GM19468 (cell line): ENCODE results near the gene KATNIP.
"Not testable (repeated sequence)": the region's sequence is repeated elsewhere in the genome, so short reads cannot be mapped to it uniquely, and the experiment has no call there.

Experiments used
- ATAC-seq: cut with Tn5 transposase; IDR thresholded peaks from one replicate; pipeline ENCODE4 v1.9.1; 2021; ENCODE audit warnings: mild to moderate bottlenecking, moderate library complexity, moderate number of reproducible peaks; ENCODE audit not compliant: unreplicated experiment; ENCODE audit errors: extremely low read depth

The KATNIP gene

DNA sequence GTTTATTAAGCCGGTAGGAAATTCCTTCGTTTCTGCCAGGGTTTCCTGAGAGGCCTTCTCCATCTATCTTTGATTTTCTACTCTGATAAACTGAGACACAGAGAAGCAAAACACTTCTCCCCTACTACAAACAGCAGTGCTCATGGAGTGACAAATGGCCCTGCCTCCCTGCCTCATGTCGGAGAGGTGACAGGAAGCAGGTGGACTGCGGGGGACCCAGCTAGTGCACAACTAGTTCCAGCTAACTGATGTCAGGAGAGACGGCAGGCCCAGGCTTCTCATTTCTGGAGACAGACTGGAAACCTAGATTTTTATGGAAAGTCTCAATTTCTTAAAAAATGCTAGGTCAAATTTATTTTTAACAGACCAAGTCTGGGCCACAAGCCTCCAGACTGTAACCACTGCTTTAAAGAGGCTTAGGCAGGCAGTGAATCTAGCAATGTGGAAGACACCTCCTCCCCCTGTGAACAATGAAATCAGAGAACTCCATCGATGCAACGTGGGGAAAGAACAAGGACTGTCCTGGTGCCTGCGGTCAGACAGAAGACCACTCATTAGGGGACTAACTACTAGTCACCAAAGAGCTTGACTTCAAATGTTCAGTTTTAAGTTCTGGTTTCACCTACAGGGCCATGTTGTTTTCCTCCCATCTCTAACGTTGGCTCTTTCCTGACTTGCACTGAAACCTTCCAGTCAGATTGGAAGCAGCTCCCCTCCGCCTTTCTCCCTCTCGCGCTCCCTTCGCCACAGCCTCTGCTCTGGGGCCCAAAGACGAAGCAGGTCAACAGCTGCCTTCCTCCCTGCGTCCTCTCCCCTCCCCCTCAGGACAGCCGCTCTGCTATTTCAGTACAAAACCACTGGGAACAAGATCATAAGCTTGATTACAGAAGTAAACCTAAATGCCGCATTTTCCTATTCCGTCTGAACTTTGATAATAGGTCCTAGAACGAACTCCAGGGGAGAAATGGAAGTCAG lies 17.8 kb upstream of the KATNIP start:
- no peak for ATAC-seq

DNA sequence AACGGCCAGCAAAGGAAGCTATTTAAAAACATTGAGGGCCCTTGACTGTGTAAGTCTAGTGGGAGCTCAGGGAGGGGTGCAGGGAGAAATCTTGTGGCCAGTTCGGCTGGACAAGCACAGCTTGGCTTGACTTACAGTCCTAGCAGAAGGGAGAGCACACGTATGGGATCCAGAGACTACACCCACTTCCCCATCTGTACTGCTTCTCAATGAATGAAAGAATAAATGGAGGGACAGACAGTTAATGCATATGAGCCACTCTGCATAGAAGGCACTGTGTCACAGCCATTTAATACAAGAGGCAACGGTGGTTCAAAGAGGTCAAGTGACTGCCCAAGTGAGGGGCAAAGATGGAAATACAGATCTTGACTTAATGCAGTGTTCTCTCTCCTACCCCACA lies 15.7 kb upstream of the KATNIP start:
- ATAC-seq, result no peak

DNA sequence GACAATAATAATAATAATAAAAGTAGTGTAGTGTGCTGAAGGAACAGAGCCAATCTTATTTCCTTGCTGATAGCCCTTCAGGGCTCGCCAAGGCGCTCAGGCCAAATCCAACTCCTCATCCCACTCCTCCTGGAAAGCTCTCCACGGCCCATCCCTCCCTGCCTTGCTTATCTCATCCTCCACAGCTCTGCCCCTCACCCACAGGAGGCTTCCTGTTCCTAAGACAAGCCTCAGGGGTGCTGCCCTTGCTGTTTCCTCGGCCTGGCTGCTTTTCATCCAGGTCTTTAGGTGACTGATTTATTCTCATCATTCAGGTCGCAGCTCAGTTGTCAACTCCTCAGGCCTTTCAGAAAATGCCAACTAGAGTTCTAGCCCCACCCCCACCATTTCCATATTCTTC lies 11.4 kb upstream of the KATNIP start:
- no peak for ATAC-seq

DNA sequence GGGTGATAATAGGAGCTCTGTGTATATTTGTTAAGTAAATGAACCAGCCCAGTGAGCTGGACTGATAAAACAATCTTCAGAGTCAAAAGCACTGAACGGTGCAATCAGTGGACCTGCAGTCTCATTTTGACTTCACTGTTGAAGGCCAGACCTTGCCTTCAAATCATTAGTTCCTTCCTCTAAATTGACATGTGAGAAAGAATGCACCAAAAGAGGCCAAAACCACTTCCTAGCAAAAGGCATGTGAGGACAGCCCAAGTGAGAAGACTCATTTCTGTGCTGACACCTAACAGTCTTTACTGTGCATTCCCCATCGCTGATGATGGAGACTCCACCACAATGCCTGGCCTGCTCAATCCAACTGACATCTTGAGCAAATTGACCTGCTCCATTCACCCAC lies 10.8 kb upstream of the KATNIP start:
- ATAC-seq, result no peak

DNA sequence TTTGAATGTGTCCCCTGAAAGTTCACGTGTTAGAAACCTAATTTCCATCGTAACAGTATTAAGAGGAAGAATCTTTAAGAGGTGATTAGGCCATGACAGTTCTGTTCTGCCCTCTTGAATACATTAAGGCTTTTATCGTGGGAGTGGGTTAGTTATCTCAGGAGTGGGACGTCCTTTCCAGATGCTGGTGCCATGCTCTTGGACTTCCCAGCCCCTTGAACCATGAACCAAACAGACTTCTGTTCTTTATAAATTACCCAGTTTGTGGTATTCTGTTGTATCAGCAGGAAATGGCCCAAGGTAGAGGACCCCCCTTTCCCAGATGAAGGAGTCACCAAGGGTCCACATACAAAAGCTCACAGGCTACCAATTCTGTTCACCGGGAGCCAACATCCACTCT lies 10.3 kb upstream of the KATNIP start:
- ATAC-seq, result no peak

DNA sequence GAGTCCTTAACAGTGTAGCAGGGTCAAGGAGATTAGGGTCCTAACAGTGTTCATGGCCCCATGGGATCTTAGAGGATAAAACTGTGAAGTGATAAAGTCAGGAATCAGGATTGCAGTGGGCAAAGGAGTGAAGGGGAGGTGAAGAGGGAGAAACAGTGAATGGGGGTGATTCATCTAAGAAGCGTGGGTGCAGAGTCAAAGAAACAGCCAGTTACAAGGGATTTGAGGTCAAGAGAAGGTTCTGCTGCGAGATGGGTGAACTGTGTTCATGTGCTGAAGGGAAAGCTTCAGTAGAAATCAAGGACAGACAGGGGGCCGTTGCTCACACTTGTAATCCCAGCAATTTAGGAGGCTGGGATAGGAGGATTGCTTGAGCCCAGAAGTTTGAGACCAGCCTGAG lies 6.1 kb upstream of the KATNIP start:
- no peak for ATAC-seq

DNA sequence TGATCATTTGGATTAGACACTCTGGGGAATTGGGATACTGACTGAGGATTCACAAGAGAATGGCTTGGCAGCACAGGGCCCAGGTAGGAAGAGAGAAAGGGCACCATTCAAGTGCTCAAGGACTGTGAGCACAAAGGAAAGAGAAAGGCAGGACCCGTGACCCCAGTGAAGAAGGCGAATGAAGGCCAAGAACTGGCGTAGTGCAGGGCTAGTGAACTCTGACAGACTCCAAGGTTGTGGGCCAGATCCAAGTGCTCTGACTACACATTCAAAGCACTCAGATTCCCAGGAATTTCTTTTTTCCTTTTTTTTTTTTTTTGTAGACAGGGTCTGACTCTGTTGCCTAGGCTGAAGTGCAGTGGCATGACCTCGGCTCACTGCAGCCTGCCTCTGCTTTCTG lies 5.3 kb upstream of the KATNIP start:
- ATAC-seq, result no peak

DNA sequence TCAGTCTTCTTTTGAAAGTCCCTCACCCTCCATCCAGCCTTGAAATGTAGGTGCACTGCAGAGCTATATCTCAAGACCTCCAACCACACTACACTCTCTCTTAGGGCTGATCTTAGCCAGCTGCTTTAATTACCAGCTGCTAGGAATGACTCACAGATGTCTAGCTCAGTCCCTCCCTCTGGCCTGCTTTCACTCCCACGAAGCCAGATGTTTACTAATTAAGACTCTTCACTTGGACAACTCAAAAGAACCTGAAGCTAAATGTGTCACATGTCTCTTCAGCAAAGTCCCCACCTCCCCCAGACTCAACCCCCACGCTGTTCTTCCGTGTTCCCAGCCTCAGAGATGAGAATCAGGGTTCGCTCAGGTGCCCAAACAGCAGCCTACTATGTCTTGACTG lies 2.8 kb upstream of the KATNIP start:
- no peak for ATAC-seq

DNA sequence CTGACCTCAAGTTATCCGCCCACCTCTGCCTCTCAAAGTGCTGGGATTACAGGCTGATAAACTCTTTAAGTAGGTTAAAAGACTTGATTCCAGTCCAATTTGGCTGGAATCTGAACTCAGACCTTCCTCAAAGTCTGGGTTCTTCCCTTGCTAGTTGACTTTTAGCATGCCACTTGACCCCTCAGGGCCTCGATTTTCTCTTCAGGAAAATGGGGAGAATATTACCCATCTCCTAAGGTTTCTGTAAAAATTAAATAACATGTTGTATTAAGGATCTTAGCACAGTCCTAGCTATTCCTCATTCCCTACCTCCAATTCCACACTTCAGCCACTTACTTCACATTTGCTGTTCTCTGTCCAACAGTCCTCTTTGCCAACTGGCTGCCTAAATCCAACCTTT lies 2.1 kb upstream of the KATNIP start:
- ATAC-seq, result no peak

DNA sequence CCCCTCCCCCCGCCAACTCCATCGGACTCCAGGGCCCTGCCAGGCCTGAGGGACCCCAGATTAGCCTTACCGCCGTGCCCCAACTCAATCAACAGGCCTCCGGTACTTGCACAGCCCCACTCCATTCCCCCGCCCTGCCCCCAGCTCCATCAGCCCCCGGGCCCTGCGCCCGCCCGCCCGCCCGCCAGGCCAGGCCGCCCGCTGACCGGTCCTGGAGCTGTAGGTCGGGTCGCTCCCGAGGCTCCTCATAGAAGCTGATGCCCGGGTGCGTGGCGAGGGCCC lies 539 bp upstream of the KATNIP start:
- no peak for ATAC-seq

DNA sequence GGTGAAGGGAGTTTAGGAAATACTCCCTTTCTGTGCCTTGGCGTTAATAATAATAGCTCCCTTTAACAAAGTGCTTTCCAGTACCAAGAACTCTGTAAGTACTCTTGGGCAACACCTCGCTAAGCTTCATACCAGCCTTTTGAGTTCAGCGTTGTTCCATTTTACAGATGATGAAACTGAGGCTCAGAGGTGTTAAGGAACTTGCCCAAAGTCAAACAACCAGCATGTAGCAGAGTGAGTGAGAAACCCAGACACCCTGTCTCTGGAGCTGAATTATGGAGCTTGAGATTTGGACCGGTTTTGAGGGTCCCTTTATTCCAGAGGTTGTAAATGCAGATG lies 607 bp downstream of the KATNIP start:
- ATAC-seq, result no peak

DNA sequence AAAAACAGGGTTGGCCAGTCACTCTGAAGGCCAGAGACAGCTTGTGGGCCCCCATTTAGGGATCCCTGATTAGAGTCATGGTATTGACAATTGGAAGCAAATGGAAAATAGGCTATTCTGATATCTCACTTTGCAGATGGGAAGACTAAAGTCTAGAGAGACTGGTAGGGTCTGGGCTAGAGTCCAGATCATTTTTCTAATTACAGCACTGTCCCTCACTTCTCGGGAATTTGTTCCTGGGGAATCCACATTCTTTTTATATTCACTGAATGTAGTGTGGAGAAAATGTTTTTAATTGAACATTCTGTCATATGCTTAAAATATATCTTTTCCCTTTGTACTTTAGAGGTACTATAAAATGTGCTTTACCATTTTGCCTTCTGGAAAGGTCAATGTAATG lies 1.1 kb downstream of the KATNIP start:
- no peak for ATAC-seq

DNA sequence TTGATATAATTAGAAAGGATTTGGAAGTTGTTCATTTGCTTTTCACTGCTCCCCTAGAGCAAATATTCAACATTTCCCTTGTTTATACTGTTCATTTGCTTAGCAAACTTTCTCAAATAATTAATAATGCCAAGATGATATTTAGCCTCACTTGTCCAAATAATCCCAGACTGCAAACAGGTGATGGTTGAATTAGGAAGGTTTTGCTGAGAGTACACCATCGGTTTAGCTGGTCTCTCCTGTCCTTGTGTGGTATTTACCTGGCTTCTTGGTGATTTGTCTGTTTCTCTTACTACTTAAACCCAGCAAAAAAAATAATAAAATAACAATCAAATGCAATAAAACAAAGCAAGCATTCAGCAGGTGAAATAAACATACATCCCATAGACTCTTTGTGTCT lies 6.5 kb downstream of the KATNIP start:
- ATAC-seq, result no peak

DNA sequence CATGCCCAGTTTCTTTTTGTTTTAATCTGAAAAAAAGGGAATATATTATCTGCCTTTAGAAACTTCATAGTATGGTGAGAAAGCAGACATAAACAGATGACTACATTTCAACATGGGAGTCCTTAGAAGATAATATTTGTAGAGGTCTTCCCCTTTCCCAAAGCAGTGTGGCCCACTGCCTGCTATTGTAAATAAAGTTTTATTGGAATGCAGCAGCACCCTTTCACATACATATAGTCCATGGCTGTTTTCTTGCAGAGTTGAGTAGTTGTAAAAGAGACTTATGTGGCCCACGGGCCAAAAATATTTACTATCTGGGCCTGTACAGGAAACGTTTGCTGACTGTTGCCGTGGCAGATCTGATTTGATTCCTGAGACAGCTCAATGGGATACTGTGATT lies 8.5 kb downstream of the KATNIP start:
- no peak for ATAC-seq

DNA sequence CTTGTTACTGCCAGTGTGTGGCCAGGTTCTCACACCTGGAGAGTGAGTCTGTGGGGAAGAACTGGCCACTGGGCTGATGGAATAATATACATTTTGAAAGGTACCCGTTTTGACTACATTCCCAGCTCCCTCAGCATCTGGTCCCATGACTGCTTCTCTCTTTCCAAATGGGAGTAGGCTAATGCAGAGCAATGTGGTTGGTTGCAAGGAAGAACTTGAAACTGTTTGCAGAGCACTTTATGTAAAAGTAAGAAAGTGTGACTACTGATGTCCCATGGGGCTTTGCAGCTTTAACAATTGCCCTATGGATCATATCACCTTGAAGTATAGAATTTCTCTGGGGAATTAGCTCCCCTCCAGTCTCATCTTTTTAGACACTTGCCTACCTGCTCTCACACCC lies 9.0 kb downstream of the KATNIP start:
- ATAC-seq, result no peak

DNA sequence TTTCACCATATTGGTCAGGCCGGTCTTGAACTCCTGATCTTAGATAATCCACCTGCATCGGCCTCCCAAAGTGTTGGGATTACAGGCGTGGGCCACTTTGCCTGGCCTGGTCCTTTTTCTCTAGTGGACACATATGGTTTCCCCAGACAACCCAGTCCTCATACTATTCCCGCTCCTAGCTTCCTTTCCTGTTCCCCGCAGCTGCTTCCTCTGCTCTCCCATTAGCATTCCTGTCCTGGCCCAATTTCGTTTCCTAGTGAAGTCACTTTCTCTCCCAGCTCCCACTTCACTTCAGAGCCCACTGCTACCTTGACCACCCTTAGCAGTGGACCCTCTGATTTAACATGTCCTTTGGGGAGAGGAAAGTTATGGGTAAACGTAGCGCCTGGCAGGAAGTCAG lies 11.3 kb downstream of the KATNIP start:
- ATAC-seq, result no peak

DNA sequence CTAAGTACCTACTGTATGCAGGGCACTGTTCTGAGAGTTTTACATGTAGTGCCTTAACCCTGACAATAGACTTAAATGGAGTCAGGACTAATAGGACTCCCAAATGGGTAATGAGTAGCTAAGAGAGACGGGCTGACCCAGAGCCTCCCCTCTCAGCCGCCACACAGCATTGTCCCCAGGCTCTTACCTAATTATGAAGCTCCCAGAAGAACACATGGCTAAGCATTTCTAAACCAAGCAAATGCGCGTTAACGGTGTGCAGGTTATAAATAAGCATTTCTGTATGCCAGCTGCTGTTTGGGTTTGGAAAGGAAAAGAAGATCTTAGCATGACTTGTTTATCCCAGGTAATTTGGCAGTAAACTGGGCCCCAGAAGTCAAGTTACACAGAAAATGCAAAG lies 14.3 kb downstream of the KATNIP start:
- no peak for ATAC-seq

DNA sequence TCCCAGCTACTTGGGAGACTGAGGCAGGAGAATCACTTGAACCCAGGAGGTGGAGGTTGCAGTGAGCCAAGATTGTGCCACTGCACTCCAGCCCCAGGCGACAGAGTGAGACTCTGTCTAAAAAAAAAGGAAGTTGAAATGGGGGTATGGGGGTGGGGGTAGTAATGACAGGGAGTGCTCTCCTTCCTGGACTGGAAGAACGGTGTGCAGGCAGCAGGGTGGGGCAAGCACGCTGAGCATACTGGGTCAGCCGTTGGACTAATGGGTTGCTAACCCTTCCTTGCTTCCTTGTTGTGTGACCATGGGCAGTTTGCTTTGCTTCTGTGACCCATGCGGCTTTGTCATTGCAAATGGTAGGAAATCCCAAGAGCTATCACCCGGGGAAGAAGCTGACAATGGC lies 16.5 kb downstream of the KATNIP start:
- no peak for ATAC-seq

DNA sequence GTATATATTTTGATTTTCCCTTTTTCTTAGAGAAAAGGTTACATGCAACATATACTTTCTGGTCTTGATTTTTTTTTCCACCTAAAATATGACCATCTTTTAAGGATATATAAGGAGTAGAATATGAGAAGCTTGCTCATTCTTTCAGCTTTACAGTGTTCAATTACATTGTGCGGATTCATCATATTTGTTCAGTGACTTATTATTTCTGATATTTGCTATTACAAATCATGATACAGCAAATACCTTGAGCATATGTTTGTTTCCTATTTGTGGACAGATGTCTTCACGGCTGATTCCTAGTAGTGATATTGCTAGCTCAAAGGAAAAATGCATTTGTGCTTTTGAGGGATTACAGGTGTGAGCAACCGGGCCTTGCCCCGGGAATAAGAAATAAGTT lies 18.1 kb downstream of the KATNIP start:
- ATAC-seq, result no peak

DNA sequence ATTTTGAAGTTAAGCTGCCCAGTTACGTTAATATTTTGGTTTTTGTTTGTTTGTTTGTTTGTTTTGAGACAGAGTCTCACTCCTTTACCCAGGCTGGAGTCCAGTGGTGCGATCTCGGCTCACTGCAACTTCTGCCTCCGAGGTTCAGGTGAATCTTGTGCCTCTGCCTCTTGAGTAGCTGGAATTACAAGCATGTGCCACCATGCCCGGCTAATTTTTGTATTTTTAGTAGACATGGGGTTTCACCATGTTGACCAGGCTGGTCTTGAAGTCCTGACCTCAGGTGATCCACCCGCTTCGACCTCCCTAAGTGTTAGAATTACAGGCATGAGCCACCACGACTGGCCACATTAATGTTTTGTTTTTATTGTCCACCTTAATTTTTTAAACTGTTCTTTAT lies 21.0 kb downstream of the KATNIP start:
- ATAC-seq, result not testable (repeated sequence)

DNA sequence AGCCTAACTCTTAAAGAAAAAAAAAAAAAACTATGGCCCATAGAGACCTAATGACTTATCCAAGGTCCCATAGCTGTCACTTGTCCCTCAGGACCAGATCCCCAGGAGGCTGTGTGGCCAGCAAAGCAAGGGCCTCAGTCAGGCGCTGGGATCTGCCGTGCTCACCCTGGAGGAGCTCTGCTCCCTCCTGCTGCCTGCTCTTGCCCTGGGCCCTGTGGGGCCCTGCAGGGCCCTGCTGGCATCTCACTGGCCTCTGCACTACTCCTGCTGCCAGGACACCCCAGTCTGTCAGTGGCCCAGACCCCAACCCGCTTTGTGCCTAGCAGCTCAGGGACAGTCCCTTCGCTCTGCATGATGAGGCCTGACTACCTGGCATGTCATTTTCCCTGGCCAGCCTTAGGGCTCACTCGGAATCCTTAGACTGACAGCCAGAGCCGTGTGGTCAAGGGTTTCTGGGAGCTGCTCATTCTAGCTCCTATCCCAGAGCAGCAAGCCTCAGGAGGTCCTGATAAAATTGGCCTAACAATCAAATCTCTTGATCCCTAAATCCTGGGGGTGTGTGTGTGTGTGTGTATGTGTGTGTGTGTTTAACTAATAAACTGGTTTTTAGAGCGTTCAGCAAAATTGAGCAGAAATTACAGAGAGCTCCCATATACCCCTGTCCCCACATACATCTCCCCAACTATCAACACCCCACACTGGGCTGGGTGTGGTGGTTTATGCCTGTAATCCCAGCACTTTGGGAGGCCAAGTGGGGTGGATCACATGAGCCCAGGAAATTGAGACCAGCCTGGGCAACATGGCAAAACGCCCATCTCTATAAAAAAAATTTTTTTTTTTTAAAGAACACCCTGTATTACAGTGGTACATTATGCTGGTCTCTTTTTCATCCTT lies 21.7 kb downstream of the KATNIP start:
- no peak for ATAC-seq

DNA sequence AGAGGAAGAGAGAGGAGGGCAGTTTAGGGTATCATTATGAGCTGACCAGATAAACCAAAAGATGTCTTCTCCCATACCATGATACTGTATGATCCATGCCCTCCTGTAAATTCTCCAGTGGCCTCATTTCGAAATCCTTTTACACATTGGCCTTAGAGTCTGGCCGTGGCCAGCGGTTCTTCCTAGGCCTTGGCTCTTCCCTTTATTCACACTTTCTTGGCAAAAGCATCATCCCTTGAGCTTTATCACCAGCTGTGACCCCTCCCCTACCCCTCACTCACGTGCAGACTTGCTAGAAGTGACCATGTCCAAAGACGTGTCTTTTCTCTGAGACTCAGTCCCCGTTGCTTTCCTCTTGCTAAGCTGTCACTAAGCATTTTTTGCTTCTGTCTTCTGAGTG lies 22.8 kb downstream of the KATNIP start:
- ATAC-seq, result no peak
